HL-60/S4 treated with retinoic acid at 250 ng/mL for 4 days and 3 days (cell line): ENCODE results near the gene APBA3.
"Not testable (repeated sequence)": the region's sequence is repeated elsewhere in the genome, so short reads cannot be mapped to it uniquely, and the experiment has no call there.

Source experiments
- in situ Hi-C: fragments of 300-500 bp; cut with MboI; formaldehyde crosslinking; loops from 2 replicates; pipeline ENCODE4 v1.7.0; 2022; ENCODE audit warnings: low sequenced_read_pairs

APBA3 gene

GRCh38 chr19:3771906-3772455 lies 10.5 kb upstream of the APBA3 start, which contains the start of gene RAX2:
Gene RAX2, minus strand, starts transcription at chr19:3772228. Its CDS starts 486 bp downstream, at chr19:3771742.
- in situ Hi-C loops, result no loop called here

- in situ Hi-C loops, result no loop called here
Measured at GRCh38 chr19:3771000-3771905, 9.8 kb upstream of the APBA3 start.

GRCh38 chr19:3770136-3770999 lies 8.9 kb upstream of the APBA3 start:
- in situ Hi-C loops, result no loop called here

- in situ Hi-C loops, result no loop called here
Measured at GRCh38 chr19:3769494-3769893, 8.0 kb upstream of the APBA3 start.

- in situ Hi-C loops, result no loop called here
Measured at GRCh38 chr19:3768748-3769099, 7.2 kb upstream of the APBA3 start.

GRCh38 chr19:3768015-3768747 lies 6.7 kb upstream of the APBA3 start:
- in situ Hi-C loops, result no loop called here

GRCh38 chr19:3767050-3767449 lies 5.6 kb upstream of the APBA3 start:
- in situ Hi-C loops, result no loop called here

- in situ Hi-C loops, result no loop called here
Measured at GRCh38 chr19:3766520-3766919, 5.0 kb upstream of the APBA3 start.

GRCh38 chr19:3765757-3766156 lies 4.3 kb upstream of the APBA3 start:
- in situ Hi-C loops, result not testable (repeated sequence)

- in situ Hi-C loops, result no loop called here
Measured at GRCh38 chr19:3765121-3765520, 3.6 kb upstream of the APBA3 start.

GRCh38 chr19:3762501-3763459 lies 1.3 kb upstream of the APBA3 start, which contains the start of gene MRPL54:
Gene MRPL54, plus strand, starts transcription at chr19:3762682. Its CDS starts 19 bp downstream, at chr19:3762701.
- in situ Hi-C loops, result no loop called here

- in situ Hi-C loops, result no loop called here
Measured at GRCh38 chr19:3762130-3762473, 610 bp upstream of the APBA3 start.

GRCh38 chr19:3760871-3761361 lies 576 bp downstream of the APBA3 start:
- in situ Hi-C loops, result no loop called here

- in situ Hi-C loops, result no loop called here
Measured at GRCh38 chr19:3759482-3760254, 1.8 kb downstream of the APBA3 start.

- in situ Hi-C loops, result not testable (repeated sequence)
Measured at GRCh38 chr19:3758297-3758696, 3.2 kb downstream of the APBA3 start.

GRCh38 chr19:3757705-3758104 lies 3.8 kb downstream of the APBA3 start:
- in situ Hi-C loops, result not testable (repeated sequence)

- in situ Hi-C loops, result no loop called here
Measured at GRCh38 chr19:3753631-3754410, 7.7 kb downstream of the APBA3 start.

GRCh38 chr19:3752492-3752891 lies 9.0 kb downstream of the APBA3 start:
- in situ Hi-C loops, result no loop called here
